OCI-LY1 (cell line): ENCODE results near the gene SOX5.

Experiments
- CTCF ChIP-seq: fragments of 200-600 bp; sonication (generic), shearing (Covaris generic); IDR thresholded peaks from 2 replicates; pipeline ENCODE4 v1.5.1; 2017; ENCODE audit warnings: mild to moderate bottlenecking, antibody characterized with exemption, low read length, moderate library complexity, mixed read lengths
- EZH2 ChIP-seq: fragments of 200-600 bp; sonication (generic), shearing (Covaris generic); IDR thresholded peaks from 2 replicates; pipeline ENCODE4 v1.8.0; 2017; ENCODE audit warnings: borderline replicate concordance, mixed run types, mild to moderate bottlenecking, antibody characterized with exemption, low read length, moderate library complexity, mixed read lengths

- TF ChIP-seq CTCF (no peak), EZH2 (no peak)
Measured at GRCh38 chr12:23880988-23881387, 68.5 kb downstream of the SOX5 start.
